ENCODE measurements around the gene MEP1A.

Gene MEP1A

DNA sequence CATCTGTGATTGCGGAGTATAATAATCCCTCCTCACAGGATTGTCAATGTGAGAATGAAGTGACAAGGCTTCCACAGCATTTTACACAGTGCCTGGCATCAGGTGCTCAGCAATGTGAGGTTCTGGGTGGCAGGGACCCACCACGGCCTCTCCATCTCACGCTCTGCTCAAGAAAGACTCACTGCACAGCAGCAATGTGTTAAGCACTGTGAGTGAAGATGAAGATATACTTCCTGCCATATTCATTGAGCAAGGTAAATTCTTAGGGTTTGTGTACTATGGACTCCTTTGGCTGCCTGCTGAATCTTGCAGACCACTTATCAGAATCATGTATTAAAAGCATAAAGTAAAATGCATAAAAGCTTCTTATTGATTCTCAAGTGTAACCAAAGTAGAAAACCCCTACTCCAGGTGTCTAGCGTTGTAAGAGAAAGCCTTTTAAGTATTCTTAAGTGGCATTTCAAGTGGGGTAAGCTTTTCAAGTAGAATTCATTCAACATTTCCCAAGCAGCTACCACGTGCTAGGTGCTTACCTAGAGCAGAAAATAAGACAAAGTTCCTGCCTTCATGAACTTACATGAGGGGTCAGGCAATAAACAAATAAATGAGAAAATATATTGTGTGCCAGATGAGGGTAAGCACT, 17.0 kb upstream of the MEP1A start:
- DNase-seq, result no peak

DNA sequence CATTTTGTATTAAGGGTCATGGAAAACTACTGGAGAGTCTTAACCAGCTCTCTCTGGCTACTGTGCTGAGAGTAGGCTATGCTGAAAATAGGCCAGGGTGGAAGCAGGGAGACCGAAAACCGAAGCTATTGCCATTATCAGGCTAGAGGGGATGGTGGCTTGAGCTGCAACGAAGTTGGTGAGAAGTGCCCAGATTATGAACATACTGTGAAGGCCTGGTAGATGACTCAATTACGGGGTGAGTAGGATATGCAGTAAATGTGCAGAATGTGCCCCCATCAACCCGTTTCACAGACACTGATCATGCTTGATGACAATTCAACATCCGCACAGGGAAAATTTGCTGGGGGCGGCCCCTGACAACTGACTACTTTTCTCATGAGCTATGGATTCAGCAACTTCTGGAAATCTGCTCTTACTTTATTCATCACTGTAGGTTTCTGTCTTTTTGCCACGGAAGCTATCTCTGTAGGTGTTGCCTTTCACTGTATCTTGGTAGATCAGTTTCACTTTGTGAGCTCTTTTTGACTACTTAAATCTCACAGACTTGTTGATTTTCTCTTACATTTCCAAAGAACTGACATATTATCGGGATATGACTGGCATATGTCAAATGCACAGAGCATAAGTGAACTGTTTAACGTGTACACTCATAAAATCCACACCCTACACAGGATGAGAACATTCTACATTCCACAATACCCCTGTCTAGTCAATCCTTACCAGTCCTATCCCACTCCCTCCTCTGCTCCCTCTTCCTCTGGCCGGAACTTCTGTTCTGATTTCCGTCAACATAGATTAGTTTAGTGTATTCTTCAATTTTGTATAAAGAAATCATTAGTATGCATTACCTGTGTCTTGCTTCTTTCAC, 15.5 kb upstream of the MEP1A start:
- no peak for DNase-seq

DNA sequence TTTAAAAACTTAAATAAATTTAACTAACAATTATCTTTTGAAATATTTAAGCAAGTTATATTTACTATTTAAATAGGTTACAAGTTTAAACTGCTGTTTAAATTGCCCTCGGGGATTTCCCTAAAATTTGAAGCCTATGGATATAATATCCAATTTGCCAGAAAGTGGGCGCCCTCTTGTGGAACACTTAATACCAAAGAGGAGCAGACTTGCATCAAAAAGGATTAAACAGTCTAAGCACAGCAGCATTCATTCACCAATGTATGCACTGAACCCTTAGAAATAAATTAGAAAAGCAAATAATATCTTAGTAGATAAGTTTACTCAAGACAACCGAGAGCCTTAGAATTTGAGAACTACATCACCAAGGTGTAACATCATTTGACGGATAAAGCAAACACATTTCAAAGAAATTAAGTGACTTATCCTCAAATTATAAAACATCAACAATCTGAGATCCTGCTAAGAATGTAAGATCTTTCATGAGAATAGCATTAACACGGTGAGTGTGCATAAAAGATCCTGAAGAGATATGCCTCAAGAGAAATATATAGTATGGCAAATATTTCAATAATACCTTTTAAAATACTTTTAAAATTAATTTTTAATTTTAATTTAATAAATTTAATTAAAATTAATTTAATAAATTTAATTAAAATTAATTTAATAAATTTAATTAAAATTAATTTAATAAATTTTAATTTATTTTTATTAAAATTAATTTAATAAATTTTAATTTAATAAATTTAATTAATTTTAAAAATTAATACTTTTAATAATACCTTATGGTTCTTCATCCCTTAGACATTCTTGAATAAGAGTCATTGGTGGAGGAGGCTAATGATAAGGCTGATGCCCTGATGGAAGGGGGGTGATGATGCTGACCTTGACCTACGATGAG, 11.5 kb upstream of the MEP1A start:
- peak; percentile 41 for DNase-seq

DNA sequence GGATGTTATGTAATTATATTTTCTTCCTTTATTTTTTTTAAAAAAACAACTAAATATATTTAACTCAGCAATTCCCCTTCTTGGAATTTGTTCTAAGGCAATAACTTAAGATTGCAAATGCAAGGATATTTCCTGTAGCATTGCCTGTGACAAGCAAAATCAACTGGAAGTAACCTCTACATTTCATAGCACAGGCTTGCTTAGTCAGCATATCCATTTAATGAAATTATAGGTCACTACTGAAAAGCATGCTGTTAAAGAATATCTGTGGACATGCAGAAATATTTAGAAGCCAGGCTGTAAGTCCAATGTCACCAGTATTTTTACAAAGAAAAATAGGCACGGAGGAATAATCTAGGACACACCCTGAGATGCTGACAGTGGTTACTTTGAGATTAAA, 8.7 kb upstream of the MEP1A start:
- no peak for DNase-seq

DNA sequence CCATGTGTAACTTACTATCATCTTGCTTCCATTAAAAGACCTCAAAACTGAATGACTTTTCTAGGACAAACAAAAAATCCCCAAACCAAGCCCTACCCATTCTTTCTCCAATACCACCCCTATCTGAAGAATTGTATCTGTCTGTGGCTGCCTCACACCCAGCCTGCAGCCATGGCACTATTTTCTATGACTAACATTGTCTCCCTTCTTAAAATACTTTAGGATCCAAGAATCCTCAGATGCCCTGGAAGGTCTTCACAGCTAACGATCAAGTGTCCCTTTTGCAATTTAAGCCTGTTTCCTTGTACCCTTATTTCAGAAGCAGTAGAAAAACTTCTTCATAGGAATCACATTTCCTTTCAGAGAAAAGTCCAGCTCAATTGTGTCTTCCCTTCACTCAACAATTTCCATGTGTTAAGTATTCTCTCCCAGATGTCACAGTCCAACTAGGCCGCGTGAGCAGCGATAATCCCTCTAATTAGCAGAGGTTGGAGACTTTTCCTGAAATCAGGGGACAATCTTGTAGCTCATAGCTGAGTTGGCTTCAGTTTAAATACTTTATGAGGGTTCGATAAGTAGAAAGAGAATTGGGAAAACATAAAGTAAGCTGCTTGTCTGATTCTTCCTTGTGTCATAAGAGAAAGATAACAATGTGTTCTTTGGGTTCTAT, 5.2 kb upstream of the MEP1A start:
- DNase-seq, result no peak

DNA sequence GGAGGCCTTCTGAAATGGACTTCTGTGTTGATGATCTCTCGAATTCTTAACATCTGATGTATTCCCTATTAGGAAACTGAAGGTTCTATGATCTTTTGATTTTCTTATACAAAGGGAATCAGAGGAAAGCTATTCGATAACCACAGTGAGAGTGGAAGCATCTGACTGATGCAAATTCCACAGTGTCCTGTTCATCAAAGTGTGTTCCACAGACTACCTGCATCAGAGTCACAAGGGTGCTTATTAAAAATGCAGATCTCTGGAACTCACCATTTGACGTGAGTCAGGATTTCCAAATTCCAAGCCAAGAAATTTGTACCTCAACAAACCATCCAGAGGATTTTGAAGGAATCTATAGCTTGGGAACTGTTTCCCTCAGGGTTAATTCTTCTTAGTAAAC, 4.4 kb upstream of the MEP1A start:
- DNase-seq, result no peak

DNA sequence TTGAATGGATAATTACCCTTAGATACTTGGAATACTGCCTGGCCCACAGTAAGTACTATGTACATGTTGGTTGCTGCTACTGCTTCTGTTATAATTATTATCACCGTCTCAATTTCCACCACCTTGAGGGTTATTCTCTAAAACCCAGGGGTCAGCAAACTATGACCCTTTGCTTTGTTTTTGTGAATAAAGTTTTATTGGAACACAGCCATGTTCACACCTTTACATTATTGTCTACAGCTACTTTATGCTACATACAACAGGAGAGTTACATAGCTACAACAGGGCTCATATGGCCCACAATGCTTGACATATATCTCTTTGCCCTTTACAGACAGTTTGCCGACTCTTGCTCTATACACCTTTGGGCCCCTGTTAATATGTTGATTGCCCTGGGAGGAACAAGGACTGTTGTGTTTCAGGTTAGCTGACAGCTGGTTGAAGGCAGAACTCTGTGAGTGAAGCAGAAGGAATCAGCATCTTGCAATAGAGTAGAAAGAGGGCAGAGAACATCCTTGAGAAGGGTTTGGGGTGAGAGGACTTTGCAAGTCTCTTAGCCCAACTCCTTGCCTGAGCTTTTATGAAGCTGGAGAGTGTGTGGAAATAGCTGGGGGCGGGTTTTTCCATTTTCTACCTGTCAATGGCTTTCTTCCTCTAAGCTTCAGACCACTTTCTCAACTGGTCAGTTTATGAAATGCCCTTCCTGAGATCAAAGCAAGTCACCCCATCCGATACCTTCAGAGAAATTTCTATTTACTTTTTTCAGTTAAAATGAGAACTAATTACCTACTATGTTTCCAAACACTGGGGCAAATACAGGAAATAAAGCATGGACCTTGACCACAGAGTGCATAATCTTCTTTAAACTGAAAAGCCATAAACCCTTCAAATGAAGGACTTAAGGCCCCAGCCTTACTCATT, 3.5 kb upstream of the MEP1A start:
- DNase-seq, result no peak

DNA sequence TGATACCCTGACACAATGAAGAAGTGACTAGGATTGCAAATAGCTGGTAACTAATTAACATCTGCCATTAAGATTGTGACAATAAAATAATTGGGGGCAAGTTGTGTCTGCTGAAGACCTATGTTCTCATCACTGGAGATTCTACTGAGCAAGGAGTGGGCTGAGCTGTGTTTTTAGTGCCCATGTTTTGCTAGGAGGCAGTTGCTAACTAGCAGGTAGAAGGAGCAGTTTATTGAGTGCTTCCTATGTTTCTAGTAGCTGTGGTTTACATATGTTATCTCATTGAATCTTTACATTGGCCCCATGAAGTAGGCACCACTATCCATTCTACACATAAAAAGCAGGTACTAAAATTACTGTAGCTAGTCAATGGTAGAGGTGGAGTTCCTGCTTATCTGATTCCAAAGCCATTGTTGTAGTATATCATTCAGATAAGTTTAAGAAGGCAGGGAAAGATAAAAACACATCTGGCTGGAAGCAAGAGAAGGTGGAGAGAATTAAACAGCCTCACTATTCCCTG, 2.8 kb upstream of the MEP1A start:
- DNase-seq, result no peak

DNA sequence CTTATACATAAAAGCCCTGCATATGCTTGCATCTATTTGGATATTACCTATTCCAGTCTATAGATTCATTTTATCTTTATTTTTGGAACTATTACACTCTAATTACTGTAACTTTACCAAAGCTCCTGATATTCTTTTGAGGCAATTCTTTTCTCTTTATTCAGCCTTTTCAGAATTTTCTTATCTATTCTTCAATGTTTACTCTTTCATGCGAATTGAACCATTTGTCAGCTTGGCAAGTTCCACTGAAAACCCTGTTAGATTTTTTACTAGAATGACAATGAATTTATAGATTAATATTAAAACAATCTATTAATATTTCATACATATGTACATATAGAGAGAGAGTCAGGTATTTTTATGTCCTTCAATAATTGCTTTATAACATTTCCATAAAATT, 554 bp upstream of the MEP1A start:
- DNase-seq, result no peak

DNA sequence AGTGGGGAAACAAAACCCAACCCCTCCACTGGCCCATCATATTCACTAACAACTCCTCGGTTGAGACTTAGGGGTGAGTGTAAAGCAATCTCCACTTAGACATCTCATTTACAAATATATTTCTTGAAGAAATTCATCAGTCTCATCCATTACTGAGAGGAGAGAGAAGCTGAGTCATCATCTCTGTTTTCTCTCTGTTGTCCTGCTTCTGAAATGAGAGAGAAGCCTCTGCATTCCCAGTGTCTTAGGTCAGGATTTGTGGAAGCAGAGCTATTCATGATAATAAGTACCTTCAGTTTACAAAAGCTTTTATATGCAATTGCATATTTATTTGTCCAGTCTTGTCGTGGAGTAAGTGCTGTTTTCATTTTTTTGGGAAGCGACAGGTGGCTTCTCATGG, 879 bp downstream of the MEP1A start:
- no peak for DNase-seq

DNA sequence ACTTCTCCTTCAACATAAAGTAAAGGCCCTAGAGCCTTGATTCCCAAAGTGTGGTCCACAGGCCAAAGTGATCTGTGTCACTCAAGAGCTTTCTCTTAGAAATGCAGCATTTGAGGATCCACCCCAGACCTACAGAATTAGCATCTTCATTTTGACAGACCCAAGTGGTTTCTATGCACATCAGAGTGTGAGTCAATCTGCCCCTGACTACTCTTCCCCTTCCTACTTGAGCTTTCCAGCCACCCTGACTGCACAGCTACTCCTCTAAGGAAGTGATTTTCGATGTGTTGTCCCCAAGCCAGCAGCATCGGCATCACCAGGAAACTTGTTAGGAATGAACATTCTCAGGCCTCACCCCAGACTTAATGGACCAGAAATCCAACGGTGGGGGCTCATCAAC, 2.6 kb downstream of the MEP1A start:
- no peak for DNase-seq

DNA sequence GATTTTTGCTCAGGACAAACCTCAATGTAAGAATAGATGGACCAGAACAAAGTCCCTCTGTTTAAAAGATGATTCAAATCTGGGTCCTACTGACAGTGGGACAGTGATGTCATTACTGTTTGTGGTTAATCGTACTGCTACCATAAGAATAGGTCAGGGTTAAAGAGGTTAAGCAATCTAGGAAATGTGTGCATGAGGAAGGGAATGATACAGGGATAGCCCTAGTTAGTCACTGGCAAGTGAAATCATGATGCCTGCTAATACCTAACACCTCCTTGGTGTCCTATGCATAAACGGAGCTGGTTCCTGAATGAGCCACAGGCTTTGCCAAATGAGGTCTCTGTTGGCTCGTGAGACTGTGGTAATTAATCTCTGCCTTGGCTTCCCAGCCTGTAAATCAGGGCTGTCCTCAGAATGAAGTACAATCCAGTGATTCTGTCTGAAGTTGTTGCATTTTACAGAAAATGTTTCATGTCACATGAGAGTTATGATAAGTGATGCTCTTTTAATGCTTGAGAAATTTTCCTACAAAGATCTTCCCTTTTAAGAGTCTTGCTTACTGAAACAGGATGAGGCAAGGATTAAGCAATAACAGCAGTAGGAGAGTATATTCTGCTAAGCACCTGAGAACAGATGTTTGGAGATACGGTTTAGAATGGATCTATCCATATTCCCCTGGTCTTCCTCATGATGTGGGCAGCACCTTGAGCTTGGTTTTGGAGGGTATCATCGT, 3.8 kb downstream of the MEP1A start:
- no peak for DNase-seq

DNA sequence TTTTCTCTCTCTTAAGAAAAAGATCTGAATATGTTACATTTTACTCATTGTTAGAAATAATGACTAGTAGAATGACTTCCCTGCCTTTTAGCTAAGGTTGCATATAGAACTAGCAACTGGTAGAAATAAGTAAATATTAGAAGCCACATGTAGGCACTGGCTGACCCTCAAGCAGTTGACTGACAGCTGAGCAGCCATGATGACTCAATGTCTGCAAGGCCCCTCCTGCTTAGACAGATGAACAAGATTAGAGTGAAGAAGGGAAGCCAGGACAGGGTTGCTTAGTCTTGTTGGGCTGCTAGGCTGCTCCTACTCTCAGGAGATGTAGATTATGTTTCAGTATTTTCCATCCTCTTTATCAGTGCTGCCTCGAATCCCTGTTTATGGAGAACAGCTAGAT, 6.5 kb downstream of the MEP1A start:
- DNase-seq, result no peak

DNA sequence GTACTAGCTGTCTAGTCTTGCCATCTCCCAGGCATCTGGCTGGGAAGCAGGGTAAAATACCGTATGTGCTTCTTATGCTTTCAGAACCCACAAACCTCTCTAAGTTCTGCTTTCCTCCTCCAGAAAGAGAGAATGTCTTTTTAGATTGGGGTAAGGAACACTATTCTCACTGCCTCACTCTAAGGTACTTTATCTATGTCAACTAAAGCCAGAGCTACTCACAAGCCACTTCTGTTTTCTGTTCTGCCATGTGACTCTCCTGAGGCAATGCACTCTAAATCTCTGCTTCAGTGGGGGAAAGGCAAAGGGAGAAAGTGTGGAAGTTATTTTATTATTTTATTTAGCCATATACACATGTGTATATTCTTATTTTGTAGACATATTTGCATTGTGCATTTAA, 15.6 kb downstream of the MEP1A start:
- DNase-seq, result no peak

DNA sequence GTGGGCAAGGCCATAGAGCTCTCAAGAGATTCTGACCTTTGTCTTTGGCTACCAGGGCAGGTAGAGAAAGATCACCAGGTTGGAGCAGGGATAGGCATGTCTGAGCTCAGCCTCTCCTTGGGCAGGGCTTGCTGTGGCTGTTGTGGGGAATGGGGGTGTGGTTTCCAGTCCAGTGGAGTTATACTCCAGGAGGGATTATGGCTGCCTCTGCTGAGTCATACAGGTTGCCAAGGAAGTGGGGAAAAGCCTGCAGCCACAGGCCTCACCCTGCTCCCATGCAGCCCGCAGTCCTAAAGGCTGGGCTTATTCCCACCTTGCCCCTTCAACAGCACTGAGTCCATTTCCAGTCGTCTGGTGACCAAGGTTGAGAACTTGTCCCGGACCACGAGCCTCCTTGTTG, 21.9 kb downstream of the MEP1A start:
- no peak for DNase-seq

DNA sequence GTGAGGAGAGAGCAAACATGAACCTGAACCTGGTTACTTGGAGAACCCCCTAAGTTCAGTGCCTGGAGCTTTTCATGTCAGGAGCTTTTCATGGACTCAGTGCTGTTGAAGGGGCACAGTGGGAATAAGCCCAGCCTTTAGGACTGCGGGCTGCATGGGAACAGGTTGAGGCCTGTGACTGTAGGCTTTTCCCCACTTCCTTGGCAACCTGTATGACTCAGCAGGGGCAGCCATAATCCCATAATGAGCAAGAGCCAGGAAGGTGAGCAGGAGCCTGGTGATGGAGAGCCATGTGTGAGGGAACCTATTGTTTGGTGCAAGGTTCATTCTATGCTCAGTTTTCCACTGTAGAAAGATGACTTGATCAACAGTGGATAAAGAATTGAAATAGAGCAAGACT, 23.4 kb downstream of the MEP1A start:
- DNase-seq, result no peak

DNA sequence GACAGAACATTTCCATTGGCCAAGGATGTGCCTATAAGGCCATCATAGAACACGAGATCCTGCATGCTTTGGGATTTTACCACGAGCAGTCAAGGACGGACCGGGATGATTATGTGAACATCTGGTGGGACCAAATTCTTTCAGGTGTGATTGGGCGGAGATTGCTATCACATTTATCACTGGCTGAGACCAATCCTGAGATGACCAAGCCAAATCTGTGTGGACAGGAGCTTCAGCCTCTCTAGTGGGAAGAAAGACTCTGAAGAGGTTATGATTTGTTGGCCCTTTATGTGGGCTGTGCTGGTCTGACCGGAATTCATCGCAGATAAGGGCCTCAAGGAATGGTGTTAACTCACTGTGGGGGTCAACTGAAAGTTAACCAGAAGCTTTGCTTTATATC, 26.4 kb downstream of the MEP1A start:
- DNase-seq, result no peak

DNA sequence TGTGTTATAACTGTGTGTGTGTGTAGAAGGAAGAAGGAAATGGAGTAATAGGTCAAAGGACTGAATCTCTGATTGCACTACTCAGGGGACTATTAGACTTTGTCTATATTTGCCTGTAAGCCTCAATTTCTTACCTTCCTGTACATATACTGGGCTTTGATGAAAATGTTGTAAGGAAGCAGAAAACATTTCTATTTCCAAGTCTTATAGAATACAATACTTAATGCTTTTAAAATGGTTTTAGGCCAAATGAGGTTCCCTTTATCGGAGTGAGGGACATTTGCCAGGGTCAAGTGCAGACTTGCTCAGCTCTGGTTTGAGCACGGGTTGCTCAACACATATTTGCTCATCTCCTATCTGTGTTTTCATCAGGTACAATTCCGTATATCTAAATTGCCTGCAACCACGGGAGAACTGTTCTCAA, 28.3 kb downstream of the MEP1A start:
- DNase-seq, result no peak

DNA sequence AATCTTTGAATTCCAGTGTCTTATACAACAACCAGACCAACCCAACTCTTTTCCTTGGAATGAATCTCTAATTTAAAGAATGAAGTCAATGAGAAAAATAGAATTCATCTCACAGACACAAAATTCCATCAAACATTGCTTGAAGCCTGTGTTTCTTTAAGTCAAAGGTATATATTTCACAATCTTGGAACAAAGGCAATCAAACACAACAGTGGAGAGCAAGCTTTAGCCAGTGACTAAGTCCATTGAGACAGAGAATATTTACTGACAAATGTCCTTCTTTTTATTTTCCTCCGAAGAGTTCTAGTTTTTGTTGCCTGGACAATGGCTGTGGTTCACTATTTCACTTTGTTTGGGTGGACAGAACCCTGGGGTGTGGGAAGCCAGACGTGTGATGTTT, 35.8 kb downstream of the MEP1A start:
- DNase-seq, result no peak

DNA sequence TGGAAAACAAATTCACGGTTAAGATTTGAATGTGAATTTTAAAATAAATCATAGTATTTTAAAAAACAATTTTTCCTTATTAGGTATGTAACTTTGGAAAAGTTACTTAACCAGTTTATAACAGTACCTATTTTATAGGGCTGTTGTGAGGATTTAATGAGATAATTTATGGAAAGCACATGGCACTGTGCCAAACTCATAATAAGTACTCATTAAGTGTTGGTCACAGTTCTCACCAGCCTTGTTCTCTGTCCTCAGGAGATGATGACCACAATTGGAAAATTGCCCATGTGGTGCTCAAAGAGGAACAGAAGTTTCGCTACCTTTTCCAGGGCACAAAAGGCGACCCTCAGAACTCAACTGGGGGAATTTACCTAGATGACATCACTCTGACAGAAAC, 39.6 kb downstream of the MEP1A start:
- peak; percentile 29 for DNase-seq

Data from COR-L47 (cell line).